Lower leg skin (tissue), 4 donors: ENCODE data around the gene FBXO31. TPM values are rescaled to one million over a fixed set of nuclear protein-coding genes. Genes with fewer than 3 reads are reported as not detected.

ENCODE experiments used
- DNase-seq, 2 donors: peaks; one replicate each; pipeline ENCODE4 v3.0.0-alpha.2; 2019; ENCODE audit warnings: low spot score in 2 of 2
- H3K4me3 ChIP-seq: fragments of 200-600 bp; sonication (generic); 2 replicates; pipeline ENCODE4 v1.5.1; 2017; ENCODE audit warnings: mild to moderate bottlenecking, low read depth; ENCODE audit not compliant: poor library complexity, severe bottlenecking
- CTCF ChIP-seq, 3 donors: fragments of 450-650 bp; IDR thresholded peaks; one replicate each; pipeline ENCODE4 v1.5.1; 2016; ENCODE audit warnings: antibody characterized with exemption in 3 of 3, mild to moderate bottlenecking in 3 of 3, moderate library complexity in 2 of 3
- POLR2A ChIP-seq, 2 donors: fragments of 450-650 bp; IDR thresholded peaks; one replicate each; pipeline ENCODE4 v1.6.1; 2016 to 2017; ENCODE audit warnings: antibody characterized with exemption in 2 of 2, mild to moderate bottlenecking in 1 of 2, moderate library complexity in 1 of 2
- WGBS, 2 donors: methylation state at CpG; one replicate each; pipeline ENCODE4 v1.1.5; 2018; 5-methylcytosine and 5-hydroxymethylcytosine counted together
- intact Hi-C: fragments of 100-400 bp; cut with DNase I; formaldehyde crosslinking; loops from one replicate; pipeline ENCODE4 v1.15.0; 2023; ENCODE audit warnings: low total_unique reads
- total RNA-seq, 4 donors: library from RNA; depleted of rRNA; stranded (reverse); fragments of >200 nt; gene quantifications; one replicate each; pipeline ENCODE4 v1.1.0, GENCODE V29; 2016

Gene FBXO31
- total RNA-seq, 4 donors from 2014 or later = 64.3 to 127 (median 84.1) TPM

GRCh38 chr16:87333581-87334331 is 49.8 kb downstream of the FBXO31 start:
- no peak overlapping the region for H3K4me3 ChIP-seq
- intact Hi-C loops = no loop called here
- TF ChIP-seq CTCF (IDR thresholded peaks at IDR 0.05) (no peak), POLR2A (IDR thresholded peaks at IDR 0.05) (no peak)
- no peak for DNase-seq
- WGBS, 2 donors = 91 to 93% methylated on average over 39 to 40 of the region's 41 CpGs

GRCh38 chr16:87333101-87333500 is 50.5 kb downstream of the FBXO31 start:
- 87 to 90% methylated on average over 15 of the region's 15 CpGs for WGBS, 2 donors
- intact Hi-C loops = no loop called here
- H3K4me3 ChIP-seq = no peak overlapping the region
- no peak for TF ChIP-seq CTCF (IDR thresholded peaks at IDR 0.05)
- TF ChIP-seq POLR2A (IDR thresholded peaks at IDR 0.05) = no peak
- no peak for DNase-seq

GRCh38 chr16:87332150-87332549 is 51.4 kb downstream of the FBXO31 start:
- intact Hi-C loops = no loop called here
- H3K4me3 ChIP-seq = no peak overlapping the region
- WGBS, 2 donors = 80 to 81% methylated on average over 9 to 10 of the region's 10 CpGs
- TF ChIP-seq POLR2A (IDR thresholded peaks at IDR 0.05) = no peak
- TF ChIP-seq CTCF (IDR thresholded peaks at IDR 0.05) = no peak
- DNase-seq = no peak

GRCh38 chr16:87331241-87331801 is 52.3 kb downstream of the FBXO31 start:
- TF ChIP-seq CTCF (IDR thresholded peaks at IDR 0.05) (no peak), POLR2A (IDR thresholded peaks at IDR 0.05) (no peak)
- no peak for DNase-seq
- intact Hi-C loops = no loop called here
- 93 to 94% methylated on average over 31 of the region's 31 CpGs for WGBS, 2 donors
- H3K4me3 ChIP-seq = no peak overlapping the region

- 83 to 93% methylated on average over 15 of the region's 15 CpGs for WGBS, 2 donors
- intact Hi-C loops = no loop called here
- no peak for TF ChIP-seq CTCF (IDR thresholded peaks at IDR 0.05)
- no peak for DNase-seq
- H3K4me3 ChIP-seq = no peak overlapping the region
These were observed 52.9 kb downstream of the FBXO31 start for GRCh38 chr16:87330646-87331045.
